Stimulated activated CD4-positive, alpha-beta T cell treated with anti-CD3 and anti-CD28 coated beads, TNF-alpha, amount 100 ng/mL, for 4 hours (primary cell): ENCODE measurements around the gene EPHA10.
"Not testable (repeated sequence)": the region's sequence is repeated elsewhere in the genome, so short reads cannot be mapped to it uniquely, and the experiment has no call there.

Experiments
- DNase-seq, 3 experiments: peaks; one replicate each; pipeline ENCODE4 v3.0.0-alpha.2; 2020; ENCODE audit warnings: low read depth in 3 of 3

Gene EPHA10

DNA sequence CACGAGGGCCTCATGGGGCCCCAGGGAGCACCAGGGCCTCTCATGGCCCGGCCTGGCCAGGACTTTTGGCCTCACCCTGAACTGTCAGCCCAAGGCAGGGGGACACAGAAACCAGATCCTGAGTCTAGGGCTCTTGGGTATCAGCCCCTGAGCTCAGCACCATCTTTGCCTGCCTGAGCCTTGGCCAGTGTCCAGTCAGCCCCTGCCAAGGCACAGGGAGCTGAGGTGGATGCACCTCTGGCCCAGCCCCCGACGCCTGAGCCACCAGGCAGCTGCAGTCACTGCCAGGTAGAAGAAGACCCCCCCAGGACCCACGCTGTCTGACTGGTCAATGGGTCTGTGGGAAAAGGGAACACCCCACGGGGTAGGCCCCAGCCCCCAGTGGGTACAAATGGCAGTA lies 47.3 kb downstream of the EPHA10 start:
- DNase-seq = no peak

- DNase-seq = no peak
Observed at GRCh38 chr1:37716321-37716720, 48.6 kb downstream of the EPHA10 start.

DNA sequence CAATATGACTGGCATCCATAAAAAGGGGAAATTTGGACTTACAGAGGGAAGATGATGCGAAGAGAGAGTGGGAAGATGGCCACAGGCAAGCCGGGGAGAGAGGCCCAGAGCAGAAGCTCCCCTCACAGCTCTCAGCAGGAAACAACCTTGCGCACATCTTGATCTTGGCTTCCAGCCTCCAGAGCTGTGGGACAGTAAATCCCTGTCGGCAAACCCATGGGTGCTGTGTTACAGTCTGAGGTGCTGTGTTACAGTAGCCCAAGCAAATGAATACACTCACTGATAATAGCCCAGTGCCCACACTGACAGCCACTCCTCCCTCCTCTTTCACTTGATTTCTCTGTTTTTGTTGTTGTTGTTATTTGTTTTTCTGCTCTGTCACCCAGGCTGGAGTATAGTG lies 50.2 kb downstream of the EPHA10 start:
- DNase-seq = no peak

GRCh38 chr1:37714226-37714625 lies 50.7 kb downstream of the EPHA10 start:
- DNase-seq = no peak

DNA sequence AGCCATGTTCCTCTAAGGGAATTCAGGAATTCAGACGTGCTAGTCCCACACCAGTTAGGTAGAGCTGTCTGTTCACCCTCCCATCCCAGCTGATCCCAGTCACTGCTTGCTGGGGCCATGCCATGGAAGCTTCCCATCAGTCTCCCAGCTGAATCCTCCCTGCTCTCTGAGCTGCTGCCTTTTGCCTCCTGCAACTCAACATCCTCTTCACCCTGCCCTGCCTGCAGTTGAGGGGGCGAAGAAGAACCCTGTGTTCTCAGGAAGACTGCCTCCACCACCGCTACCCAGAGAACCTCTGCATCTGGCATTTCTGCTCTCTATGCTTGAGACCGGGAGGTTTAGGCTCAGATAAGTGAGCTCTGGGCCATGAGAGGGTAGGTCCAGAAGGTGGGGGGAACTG lies 56.4 kb downstream of the EPHA10 start:
- DNase-seq = no peak

- DNase-seq = no peak
Observed at GRCh38 chr1:37705399-37705798, 59.5 kb downstream of the EPHA10 start.

DNA sequence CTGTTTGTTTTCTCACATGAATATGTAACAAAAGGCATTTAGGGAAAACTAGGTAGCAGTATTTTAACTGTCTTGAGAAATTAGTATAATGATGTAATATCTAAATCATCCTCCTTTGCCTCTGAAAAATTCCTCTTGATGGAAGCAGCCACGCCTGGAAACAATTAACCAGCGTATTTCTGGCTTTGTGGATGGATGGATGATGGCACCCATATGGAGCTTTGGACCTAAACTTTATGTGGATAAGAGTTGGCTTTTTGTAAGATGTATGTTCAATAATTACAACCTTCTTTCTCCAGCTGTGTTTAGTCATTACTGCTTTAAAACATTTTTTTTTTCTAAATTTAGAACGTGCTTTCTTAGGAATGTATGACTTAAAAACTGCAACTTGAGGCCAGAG lies 60.0 kb downstream of the EPHA10 start:
- DNase-seq = no peak

GRCh38 chr1:37703061-37703460 lies 61.9 kb downstream of the EPHA10 start:
- no peak for DNase-seq

GRCh38 chr1:37701051-37701450 lies 63.9 kb downstream of the EPHA10 start:
- DNase-seq = no peak

GRCh38 chr1:37699147-37699546 lies 65.8 kb downstream of the EPHA10 start:
- DNase-seq = no peak

- no peak for DNase-seq
Observed at GRCh38 chr1:37697737-37698136, 67.2 kb downstream of the EPHA10 start.

DNA sequence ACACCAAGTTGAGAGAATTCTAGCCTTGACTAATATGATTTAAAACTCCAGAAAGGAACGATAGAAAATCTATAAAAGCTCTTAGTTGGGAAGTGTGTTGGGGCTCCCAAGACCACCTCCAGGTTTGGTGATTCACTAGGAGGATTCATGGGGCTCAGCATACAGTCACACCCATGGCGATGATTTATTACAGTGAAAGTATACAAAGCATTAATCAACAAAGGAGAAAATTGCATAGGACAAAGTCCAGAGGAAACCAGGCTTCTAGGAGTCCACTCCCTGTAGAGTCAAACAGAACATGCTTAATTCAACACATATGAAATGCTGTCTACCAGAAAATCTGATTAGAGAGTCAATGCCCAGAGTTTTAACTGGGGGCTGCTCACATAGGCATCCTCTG lies 67.8 kb downstream of the EPHA10 start:
- DNase-seq = no peak

DNA sequence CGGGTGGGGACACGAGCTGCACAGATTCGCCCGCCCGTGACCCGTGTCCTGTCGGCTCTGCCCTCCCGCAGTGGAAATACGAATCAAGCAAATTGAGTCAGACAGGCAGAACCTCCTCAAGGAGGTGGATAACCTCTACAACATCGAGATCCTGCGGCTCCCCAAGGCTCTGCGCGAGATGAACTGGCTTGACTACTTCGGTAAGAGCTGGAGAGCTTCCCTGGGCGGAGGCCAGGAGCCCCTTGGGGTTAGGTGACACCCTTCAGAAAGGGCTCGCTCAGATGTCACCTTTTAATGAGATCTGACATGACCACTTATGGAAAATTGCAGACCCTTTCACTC lies 72.1 kb downstream of the EPHA10 start:
- no peak for DNase-seq

DNA sequence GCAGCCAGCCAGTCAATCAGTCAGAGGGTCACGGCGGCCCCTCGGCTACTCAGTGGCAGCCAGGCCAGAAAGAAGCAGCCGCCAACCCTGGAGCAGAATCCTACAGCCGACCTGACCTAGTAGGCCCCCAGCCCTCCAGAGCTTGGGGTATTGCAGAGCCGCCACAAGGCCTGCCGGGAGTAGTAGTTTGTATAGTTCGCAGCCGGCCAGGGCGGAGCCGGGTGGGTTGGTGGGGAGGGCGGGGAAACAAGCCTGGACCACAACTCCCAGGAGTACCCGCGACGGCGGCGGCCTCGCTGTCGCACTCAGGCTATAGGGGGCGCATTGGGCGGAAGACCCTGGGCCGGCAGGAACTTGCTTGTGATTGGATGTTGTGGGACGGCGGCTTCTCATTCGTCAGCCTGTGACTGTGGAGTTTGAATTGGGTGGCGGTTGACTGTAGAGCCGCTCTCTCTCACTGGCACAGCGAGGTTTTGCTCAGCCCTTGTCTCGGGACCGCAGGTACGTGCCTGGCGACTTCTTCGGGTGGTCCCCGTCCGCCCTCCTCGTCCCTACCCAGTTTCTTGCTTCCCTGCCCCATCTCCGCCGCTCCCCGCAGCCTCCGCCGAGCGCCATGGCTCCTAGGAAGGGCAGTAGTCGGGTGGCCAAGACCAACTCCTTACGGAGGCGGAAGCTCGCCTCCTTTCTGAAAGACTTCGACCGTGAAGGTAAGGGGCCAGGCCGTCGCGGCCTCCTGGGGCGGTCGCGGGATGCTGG lies 72.7 kb downstream of the EPHA10 start, which contains the start of gene CDCA8:
Gene CDCA8 (plus strand): TSS at position 439 of the 756 bp plus-strand sequence. CDS start 175 bp downstream, at position 614.
- DNase-seq = peak; percentile 92 to 98 (median 98)

- no peak for DNase-seq
Observed at GRCh38 chr1:37691497-37692077, 73.3 kb downstream of the EPHA10 start.

- DNase-seq = no peak
Observed at GRCh38 chr1:37688926-37689325, 76.0 kb downstream of the EPHA10 start.

GRCh38 chr1:37687764-37688163 lies 77.2 kb downstream of the EPHA10 start:
- not testable (repeated sequence) for DNase-seq

- no peak for DNase-seq
Observed at GRCh38 chr1:37685722-37686121, 79.2 kb downstream of the EPHA10 start.

DNA sequence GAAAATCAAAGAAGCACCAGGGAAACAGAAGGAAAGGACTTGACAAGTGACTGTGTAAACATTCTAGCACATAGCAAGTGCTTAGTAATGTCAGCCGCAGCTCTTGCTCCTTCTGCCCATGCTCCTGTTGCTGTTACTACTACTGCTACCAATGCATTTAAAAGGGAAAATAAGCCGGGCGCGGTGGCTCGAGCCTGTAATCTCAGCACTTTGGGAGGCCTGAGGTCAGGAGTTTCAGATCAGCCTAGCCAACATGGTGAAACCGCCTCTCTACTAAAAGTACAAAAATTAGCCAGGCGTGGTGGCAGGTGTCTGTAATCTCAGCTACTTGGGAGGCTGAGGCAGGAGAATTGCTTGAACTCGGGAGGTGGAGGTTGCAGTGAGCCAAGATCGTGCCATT lies 80.7 kb downstream of the EPHA10 start:
- not testable (repeated sequence) for DNase-seq

DNA sequence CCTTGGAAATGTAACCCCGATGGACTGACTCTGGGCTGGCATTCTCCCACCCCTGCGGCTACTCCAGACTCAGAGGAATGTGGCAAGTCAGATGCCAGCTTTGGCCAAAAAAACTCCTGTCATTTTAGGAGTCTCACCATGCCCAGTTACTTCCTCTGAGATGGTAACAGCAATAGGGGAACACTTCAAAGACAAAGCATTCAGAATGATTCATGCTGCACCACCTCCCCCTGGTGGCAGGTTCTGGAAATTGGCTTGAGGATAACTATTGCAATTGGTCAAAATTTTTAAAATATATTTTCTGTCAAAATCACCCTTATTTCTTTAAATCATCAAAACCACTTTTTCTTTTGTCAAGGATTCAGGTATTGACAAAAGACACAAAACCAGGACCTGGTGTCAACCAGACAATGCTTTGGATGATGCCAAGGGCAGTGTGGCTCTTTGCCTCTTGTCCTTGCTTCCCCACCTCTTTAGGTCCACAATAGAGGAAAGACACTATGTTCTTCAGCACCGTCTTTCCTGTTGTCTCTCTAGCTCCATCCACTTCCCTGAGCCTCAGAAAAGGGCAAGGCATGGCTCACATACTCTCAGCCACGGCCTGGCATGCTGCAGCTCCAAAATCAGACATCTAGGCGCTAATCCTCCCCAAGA lies 82.5 kb downstream of the EPHA10 start:
- peak; percentile 57 to 62 (median 61) for DNase-seq

DNA sequence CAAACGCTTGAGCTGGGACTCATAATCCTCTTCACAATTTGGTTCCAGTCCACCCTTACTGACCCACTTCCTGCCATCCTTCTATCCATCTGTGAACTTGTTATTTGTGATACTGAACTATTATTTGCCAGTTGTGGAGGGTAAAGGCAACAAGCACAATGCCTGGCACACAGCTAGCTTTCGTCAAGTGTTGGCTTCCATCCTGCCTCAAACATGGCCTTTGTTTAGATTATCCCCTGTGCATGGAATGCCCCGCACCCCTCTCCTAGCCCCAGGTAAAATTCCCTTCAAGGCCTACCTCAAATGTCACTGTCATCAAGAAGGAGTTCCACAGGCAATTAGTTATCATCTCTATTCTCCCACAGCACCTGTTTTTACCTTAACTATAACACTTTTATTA lies 84.0 kb downstream of the EPHA10 start:
- DNase-seq = no peak

- no peak for DNase-seq
Observed at GRCh38 chr1:37677808-37678207, 87.1 kb downstream of the EPHA10 start.

DNA sequence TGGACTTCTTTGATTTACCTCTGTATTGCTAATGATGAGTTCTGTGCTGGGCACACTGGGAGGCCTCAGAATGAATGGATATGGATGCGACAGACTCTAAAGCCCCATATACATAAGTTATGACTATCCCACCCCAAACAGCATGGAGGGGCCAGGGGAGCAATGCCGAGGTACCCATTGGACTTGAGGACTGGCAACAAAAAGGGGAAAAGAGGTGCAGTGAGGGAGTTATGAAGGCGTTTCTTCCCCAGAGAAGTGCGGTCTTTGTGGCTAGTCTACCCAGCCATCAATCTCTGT lies 87.8 kb downstream of the EPHA10 start:
- no peak for DNase-seq
